Stimulated activated CD4-positive, alpha-beta T cell treated with anti-CD3 and anti-CD28 coated beads, Interleukin-4, amount 100 ng/mL, for 4 hours (primary cell): Measurements from ENCODE around the gene DSCAML1.

Experiments used
- DNase-seq, 2 experiments: peaks; one replicate each; pipeline ENCODE4 v3.0.0-alpha.2; 2020

The DSCAML1 gene

DNA sequence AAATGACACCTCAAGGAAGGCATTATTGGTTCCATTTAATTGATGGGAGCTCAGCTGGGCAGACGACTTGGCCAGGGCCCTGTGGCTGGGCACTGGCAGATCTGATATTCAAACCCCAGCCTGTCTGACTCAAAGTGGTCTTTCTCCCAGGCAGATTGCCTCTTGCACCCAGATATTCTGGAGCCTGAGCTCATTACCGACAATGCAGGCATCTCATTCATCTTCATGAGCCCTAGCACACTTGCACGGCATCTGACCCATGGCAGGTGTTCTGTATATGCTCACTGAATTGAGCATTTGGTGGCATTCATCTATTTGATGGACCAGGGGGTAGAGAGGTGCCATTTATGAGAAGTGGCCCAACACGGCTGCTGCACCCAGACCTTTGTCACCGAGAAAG is 193.1 kb downstream of the DSCAML1 start:
- no peak for DNase-seq

DNA sequence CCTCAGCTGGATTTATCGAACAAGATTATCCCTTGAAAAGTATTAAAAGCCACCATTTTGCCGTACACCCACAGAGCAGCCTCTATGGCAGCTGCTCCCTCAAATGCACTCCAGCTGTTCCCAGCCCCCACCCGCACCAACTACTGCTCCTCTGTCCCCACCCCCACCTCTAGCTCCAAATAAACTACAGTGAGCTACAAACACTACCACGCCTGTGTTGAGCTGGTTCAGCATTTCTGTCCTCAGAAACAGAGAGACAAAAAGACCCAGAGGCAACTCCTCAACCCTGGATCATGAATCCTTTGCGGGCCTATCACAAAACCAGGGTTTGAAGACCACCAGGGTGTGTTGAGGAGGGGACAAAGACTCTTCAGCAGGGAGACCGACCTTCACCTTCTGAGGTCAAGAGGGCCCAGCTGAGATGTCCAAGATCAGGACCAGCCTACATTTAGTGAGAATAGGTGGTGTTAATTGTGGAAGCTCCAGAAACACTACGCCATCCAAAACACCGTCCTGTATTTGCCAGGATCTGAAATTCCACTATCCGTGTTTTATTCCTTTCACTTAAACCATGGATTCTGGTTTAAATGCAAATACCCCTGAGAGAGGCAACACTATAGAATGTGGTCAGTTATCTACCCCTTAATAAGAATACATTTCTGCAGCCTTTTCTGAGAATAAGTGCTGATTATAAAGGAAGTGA is 195.9 kb downstream of the DSCAML1 start:
- no peak for DNase-seq

DNA sequence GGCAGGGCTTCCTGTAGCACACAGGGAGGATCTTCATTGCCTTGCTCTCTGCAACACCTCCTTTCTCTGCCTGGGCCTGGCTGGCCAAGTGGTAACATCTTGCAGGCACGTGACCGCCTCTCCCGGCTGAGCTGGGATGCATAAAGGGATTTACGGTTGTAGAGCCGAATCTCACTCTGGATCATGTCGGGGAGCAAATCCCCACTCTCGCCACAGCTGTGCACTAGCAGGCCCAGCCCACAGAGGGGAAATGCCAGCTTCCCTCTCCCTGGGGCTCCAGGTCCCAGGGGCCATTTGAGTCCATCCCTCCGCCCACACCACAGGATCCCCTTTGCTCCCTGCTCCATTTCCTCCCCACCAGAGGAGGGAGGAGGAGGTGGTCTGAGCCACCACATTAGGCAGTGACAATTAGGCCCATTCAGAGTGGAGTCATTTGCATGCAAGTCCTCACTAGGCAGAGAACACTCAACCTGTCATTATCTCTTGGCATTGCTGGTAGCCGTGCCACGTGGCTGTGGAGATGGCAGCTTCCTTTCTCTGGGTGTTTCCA is 196.7 kb downstream of the DSCAML1 start:
- no peak for DNase-seq

- DNase-seq = peak in 1 of 2 experiments; percentile 35
These were observed 199.9 kb downstream of the DSCAML1 start for GRCh38 chr11:117597071-117597470.

GRCh38 chr11:117595440-117595839 is 201.6 kb downstream of the DSCAML1 start:
- no peak for DNase-seq

GRCh38 chr11:117594721-117595120 is 202.3 kb downstream of the DSCAML1 start:
- DNase-seq = no peak

DNA sequence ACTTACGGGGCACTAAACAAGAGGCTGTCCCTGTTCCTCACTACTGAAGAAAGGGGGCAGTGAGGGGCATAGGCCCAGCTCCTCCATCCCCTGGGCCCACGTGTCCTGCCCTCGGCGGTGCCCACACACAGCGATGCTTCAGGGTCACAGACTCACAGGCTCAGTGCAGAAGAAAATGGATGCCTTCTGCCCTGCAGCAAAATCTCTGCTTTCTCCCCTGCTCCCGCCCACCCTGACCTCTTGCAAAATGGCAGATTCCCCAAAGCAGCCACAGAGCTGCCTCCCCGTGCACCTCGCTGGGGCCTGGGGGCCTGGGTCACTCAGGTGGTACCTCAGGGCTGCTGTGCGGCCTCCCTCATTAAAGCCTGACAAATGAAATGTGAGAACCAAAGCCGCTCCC is 204.0 kb downstream of the DSCAML1 start:
- no peak for DNase-seq

DNA sequence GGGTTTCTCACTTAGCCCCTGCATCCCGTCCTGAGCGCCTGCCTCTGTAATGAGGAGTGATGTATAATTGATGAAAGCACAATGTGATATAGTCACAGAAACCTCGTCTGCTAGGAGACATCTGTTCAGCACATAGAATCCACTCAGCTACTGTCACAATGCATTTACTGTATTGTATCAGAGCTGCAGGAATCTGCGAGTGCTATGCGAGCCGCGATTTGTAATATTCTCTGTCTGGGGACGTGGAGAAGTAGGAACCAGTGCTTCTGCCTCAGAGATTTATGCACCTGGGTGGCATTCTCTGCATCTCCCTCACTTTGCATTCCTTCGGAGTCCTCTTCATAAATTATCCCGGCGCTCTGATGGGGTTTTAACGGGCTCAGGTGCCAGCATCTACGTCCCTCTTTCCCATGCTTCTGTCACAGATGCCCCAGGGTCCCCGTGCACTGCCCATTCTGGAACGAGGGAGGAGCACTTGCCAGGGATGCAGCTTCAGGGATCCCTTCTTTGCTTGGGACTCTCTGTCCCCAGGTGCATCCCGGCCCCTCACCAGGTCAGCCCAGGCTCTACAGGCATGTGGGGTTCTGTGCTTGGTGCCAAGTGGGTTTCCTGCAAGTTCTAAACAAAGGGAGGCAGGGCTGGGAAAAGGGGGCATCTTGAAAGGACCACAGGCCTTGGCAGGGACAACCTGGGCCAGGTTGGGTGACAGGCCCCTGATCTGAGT is 205.5 kb downstream of the DSCAML1 start:
- DNase-seq = no peak

- DNase-seq = no peak
These were observed 208.0 kb downstream of the DSCAML1 start for GRCh38 chr11:117589063-117589462.

- DNase-seq = no peak
These were observed 208.7 kb downstream of the DSCAML1 start for GRCh38 chr11:117588166-117588810.

DNA sequence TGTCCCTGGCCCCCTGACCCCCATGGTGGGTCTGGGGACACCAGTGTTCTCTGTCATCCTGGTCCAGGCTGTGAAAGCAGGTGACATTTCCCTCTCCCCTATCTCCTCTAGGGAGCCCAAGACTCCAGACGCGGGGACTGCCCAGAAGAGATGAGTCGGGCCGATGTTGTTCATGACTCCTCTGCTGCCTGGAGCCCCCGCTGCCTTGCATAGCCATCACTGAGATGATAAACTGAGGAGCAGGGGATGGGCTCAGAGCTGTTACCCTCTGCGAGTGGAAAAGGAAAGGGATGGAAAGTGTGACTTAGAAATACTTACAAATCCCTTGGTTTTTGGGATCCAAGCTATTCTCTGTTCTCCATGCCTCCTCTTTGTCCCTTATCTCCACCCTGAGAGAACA is 209.6 kb downstream of the DSCAML1 start:
- DNase-seq = no peak

DNA sequence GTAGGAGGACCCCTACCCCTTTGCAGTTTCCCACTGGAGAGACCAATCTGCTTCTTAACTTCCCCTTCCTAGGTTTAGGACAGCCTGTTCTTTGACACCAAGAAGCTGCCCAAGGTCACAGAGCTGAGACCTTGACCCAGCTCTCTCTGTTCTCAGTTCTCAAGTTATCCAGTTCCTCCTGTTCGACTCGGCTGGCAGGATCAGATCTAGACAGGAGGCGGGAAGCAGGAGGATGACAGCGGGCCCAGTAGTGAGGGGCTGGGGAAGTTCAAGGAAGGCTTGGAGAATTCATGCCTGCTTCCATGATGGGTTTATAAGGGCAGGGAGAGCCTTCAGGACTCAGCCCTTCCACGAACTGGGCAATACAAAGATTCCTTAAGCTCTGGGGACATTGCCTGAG is 210.6 kb downstream of the DSCAML1 start:
- no peak for DNase-seq

GRCh38 chr11:117585631-117586030 is 211.4 kb downstream of the DSCAML1 start:
- DNase-seq = no peak

DNA sequence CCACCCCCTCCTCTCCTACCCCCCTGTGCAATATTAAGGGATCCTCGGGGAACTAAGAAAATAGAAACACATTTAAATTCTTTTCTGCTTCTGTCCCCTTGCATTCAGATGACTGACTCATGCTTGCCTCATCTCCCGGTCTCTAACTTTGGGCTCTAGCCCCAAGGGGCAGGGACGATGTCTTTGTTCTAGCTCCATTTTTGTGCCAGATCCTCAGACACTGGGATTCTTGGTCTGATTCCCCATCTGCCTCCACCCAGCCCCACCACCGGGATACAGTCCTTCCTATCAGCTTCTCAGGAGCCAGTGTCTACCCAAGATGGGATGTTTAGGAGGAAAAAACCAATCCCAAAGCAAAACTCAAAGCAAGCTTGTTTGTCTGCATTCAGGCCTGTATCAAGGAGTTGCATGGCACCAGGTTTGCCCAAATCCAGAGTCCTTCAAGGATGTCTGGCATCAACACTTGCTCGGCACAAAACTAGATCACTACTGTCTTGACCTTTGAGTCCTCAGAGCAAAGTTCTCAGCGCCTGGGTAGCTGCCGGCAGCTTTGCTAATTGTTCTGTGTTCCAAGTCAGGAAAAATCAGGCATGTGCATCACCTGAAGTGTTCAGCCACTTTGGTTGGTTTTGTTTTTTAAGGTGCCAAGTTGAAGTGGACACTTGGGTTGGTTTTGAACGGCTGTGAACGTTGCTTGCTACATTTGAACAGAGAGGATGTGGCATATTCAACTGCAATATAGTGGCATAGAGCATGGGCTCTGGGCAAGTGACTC is 212.8 kb downstream of the DSCAML1 start:
- no peak for DNase-seq

DNA sequence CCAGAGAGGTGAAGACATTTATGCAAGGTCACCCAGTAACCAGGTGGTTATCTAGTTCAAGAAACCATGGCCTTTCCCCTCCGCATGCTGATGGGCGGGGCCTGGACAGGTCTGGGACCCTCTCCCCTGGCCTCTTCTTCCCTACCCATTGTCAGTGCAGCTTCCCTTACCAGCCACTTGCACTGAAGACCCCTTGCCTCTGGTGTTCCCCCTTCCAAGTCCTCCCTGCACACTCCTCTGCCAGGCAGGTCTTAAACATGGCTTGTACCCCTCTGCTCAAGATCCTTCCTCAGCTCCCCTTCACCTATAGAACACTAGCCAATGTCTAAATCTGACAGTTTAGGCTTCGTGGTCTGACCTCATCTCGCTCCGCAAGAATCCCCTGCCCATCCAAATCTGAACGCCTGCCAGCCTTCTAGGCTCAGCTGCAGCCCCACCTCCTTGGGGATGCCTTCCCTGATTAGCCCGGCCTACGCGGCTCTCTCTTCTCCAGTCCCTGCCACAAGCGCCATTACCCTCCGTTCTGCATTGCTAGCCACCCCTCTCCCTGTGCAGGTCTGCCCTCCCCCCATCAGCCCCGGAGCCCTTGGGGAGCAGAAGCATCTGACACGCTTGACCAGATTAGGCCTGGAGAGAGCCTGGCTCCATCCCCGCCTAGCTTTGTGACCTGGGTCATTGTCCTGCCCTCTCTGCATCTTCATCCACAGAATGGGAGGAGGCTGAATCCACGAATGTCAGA is 213.8 kb downstream of the DSCAML1 start:
- DNase-seq = no peak

GRCh38 chr11:117582433-117582832 is 214.6 kb downstream of the DSCAML1 start:
- no peak for DNase-seq

GRCh38 chr11:117580866-117581265 is 216.2 kb downstream of the DSCAML1 start:
- no peak for DNase-seq

- no peak for DNase-seq
These were observed 217.9 kb downstream of the DSCAML1 start for GRCh38 chr11:117579161-117579560.

GRCh38 chr11:117575856-117576255 is 221.2 kb downstream of the DSCAML1 start:
- DNase-seq = no peak

DNA sequence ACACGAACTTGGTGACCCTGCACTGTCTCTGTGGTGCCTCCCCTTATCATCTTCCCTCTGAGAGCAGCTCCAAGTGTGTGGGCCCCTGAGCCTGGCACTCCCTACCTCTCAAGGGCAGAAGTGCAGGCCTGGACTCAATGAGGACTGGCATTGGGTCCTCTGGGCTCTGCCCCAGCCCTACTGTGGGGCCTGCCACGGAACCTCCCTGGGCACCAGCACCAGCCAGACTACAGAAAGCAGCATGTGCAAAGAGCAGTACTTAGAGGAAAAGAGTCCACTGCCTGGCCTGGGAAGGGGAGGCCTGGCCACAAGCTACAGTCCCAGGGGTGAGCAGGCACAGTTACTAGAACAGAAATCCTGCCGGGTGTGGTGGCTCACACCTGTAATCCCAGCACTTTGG is 222.5 kb downstream of the DSCAML1 start:
- no peak for DNase-seq

- no peak for DNase-seq
These were observed 223.7 kb downstream of the DSCAML1 start for GRCh38 chr11:117573326-117573725.

DNA sequence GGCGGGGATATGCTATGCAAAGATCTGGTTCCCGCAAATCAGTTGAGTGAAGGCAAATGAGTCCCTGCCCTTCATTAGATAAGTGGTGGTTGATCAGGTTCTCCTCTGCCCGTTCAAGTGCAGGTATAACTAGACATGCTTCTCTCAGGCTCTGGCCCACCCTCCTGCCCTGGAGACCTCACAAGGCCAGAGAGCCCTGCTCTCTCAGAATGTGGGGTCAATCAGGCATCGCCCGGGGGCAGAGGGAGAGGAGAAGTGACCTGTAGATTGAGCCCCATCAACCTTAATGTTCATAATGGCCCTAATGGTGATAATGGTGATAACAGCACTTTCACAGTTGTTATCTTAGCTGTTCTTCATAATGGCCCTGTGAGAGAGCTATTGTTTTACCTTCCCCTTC is 224.3 kb downstream of the DSCAML1 start:
- no peak for DNase-seq
